ENCODE measurements around the gene MAST4. TPM values are rescaled to one million over a fixed set of nuclear protein-coding genes. Genes with fewer than 3 reads are reported as not detected.
A peak's percentile ranks its signal among the peaks of the same experiment; 100 is the strongest.

Gene MAST4
- total and polyA plus RNA-seq, 4 donors = 3.7 to 9.5 (median 6.5) TPM

DNA sequence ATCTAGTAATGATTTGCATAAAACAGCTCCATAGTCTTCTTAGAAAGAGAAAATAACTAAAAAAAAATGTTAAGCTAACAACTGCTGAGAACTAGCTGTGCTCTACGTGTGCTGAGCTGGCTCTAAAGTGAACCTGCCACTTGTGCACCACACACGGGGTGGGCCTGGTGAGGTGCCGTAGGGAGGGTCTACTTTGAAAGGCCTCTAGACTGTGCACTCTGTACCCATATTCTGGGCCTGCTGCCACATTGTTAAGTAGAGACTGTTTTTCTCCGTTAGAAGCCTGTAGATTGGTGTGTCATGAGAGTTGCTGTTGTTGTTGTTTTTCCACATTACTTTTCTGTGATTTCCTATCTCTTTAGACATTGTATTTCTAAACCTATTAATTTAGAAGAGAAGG, 506.5 kb downstream of the MAST4 start:
- Histone ChIP-seq H3K9me3 (ENCODE audit: control insufficient read depth in 4 of 4, low read length in 3 of 4) (no peaks in the 10 kb centered on the region), H3K4me3 (ENCODE audit: low read depth in 1 of 3, low read length in 3 of 3) (no peak overlapping the region), H3K27ac (ENCODE audit: low read depth in 1 of 2, low read length in 2 of 2) (no peak overlapping the region), H3K4me1 (ENCODE audit: control insufficient read depth in 4 of 4, insufficient read depth in 4 of 4, low read length in 3 of 4) (peaks cover 0 to 11% (median 7%) of the 10 kb centered on the region in 4 donors), H3K9ac (ENCODE audit: low read depth in 1 of 2, low read length in 2 of 2) (no peak overlapping the region), H3K27me3 (ENCODE audit: control insufficient read depth in 4 of 4, insufficient read depth in 4 of 4, low read length in 3 of 4) (no peaks in the 10 kb centered on the region), H3K36me3 (ENCODE audit: control insufficient read depth in 4 of 4, insufficient read depth in 3 of 4, low read depth in 1 of 4, low read length in 3 of 4) (peaks cover 0 to 28% (median 3%) of the 10 kb centered on the region in 4 donors)
- TF ChIP-seq FOXA1 (IDR thresholded peaks at IDR 0.05) = no peak
- TF ChIP-seq HNF4A (conservative IDR thresholded peaks at IDR 0.05) = peak; percentile 46 to 74
- 49% methylated on average over 4 of the region's 4 CpGs for WGBS
- DNase-seq (ENCODE audit: low spot score) = no peak

DNA sequence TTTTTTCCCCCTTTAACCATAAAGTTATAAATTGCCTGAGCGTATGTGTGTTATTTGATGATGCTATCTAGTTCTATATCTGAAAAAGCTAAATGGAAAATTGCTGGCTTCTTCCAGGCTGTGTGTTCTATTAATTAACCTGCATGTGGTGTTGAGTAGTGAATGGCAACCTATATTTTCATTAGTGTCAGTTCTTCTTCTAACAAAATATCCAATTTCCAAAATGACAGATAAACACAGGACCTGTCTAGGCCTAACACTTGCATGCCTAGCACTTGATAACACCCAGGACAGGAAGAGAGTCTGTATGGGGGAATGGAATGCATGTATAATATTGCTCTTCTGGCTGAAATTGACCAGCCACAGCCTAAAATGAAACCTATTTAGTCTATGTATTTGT, 508.7 kb downstream of the MAST4 start:
- no peak for TF ChIP-seq FOXA1 (IDR thresholded peaks at IDR 0.05)
- TF ChIP-seq HNF4A (conservative IDR thresholded peaks at IDR 0.05) = no peak
- TF ChIP-seq, protein P1, sequence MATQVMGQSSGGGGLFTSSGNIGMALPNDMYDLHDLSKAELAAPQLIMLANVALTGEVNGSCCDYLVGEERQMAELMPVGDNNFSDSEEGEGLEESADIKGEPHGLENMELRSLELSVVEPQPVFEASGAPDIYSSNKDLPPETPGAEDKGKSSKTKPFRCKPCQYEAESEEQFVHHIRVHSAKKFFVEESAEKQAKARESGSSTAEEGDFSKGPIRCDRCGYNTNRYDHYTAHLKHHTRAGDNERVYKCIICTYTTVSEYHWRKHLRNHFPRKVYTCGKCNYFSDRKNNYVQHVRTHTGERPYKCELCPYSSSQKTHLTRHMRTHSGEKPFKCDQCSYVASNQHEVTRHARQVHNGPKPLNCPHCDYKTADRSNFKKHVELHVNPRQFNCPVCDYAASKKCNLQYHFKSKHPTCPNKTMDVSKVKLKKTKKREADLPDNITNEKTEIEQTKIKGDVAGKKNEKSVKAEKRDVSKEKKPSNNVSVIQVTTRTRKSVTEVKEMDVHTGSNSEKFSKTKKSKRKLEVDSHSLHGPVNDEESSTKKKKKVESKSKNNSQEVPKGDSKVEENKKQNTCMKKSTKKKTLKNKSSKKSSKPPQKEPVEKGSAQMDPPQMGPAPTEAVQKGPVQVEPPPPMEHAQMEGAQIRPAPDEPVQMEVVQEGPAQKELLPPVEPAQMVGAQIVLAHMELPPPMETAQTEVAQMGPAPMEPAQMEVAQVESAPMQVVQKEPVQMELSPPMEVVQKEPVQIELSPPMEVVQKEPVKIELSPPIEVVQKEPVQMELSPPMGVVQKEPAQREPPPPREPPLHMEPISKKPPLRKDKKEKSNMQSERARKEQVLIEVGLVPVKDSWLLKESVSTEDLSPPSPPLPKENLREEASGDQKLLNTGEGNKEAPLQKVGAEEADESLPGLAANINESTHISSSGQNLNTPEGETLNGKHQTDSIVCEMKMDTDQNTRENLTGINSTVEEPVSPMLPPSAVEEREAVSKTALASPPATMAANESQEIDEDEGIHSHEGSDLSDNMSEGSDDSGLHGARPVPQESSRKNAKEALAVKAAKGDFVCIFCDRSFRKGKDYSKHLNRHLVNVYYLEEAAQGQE (IDR thresholded peaks at IDR 0.05) = no peak
- TF ChIP-seq, protein P2, sequence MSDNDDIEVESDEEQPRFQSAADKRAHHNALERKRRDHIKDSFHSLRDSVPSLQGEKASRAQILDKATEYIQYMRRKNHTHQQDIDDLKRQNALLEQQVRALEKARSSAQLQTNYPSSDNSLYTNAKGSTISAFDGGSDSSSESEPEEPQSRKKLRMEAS (IDR thresholded peaks at IDR 0.05) = no peak
- TF ChIP-seq, protein P3, sequence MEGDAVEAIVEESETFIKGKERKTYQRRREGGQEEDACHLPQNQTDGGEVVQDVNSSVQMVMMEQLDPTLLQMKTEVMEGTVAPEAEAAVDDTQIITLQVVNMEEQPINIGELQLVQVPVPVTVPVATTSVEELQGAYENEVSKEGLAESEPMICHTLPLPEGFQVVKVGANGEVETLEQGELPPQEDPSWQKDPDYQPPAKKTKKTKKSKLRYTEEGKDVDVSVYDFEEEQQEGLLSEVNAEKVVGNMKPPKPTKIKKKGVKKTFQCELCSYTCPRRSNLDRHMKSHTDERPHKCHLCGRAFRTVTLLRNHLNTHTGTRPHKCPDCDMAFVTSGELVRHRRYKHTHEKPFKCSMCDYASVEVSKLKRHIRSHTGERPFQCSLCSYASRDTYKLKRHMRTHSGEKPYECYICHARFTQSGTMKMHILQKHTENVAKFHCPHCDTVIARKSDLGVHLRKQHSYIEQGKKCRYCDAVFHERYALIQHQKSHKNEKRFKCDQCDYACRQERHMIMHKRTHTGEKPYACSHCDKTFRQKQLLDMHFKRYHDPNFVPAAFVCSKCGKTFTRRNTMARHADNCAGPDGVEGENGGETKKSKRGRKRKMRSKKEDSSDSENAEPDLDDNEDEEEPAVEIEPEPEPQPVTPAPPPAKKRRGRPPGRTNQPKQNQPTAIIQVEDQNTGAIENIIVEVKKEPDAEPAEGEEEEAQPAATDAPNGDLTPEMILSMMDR (IDR thresholded peaks at IDR 0.05; ENCODE audit: low read depth, low read length, missing input control) = no peak
- no peak for TF ChIP-seq GABPA (IDR thresholded peaks at IDR 0.05 in 1 of 2, conservative IDR thresholded peaks at IDR 0.05 in 1 of 2)
- TF ChIP-seq YY1 (IDR thresholded peaks at IDR 0.05) = no peak
- TF ChIP-seq, protein P4, sequence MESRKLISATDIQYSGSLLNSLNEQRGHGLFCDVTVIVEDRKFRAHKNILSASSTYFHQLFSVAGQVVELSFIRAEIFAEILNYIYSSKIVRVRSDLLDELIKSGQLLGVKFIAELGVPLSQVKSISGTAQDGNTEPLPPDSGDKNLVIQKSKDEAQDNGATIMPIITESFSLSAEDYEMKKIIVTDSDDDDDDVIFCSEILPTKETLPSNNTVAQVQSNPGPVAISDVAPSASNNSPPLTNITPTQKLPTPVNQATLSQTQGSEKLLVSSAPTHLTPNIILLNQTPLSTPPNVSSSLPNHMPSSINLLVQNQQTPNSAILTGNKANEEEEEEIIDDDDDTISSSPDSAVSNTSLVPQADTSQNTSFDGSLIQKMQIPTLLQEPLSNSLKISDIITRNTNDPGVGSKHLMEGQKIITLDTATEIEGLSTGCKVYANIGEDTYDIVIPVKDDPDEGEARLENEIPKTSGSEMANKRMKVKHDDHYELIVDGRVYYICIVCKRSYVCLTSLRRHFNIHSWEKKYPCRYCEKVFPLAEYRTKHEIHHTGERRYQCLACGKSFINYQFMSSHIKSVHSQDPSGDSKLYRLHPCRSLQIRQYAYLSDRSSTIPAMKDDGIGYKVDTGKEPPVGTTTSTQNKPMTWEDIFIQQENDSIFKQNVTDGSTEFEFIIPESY (IDR thresholded peaks at IDR 0.05) = no peak
- TF ChIP-seq, protein P5, sequence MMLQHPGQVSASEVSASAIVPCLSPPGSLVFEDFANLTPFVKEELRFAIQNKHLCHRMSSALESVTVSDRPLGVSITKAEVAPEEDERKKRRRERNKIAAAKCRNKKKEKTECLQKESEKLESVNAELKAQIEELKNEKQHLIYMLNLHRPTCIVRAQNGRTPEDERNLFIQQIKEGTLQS (IDR thresholded peaks at IDR 0.05) = no peak
- TF ChIP-seq FOXA2 (IDR thresholded peaks at IDR 0.05) = no peak
- no peak for TF ChIP-seq SP1 (IDR thresholded peaks at IDR 0.05)
- TF ChIP-seq NR2F2 (IDR thresholded peaks at IDR 0.05) = no peak
- no peak for TF ChIP-seq TAF1 (conservative IDR thresholded peaks at IDR 0.05)
- no peak for TF ChIP-seq HNF4G (IDR thresholded peaks at IDR 0.05)
- TF ChIP-seq RXRA (IDR thresholded peaks at IDR 0.05) = no peak
- TF ChIP-seq JUND (IDR thresholded peaks at IDR 0.05) = no peak
- TF ChIP-seq EGR1 (IDR thresholded peaks at IDR 0.05; ENCODE audit: low read depth in 2 of 2) = no peak
- no peak for TF ChIP-seq RAD21 (IDR thresholded peaks at IDR 0.05)
- Histone ChIP-seq H3K36me3 (ENCODE audit: control insufficient read depth in 4 of 4, insufficient read depth in 3 of 4, low read depth in 1 of 4, low read length in 3 of 4) (peaks cover under 1 to 31% (median 3%) of the 10 kb centered on the region in 4 donors), H3K27me3 (ENCODE audit: control insufficient read depth in 4 of 4, insufficient read depth in 4 of 4, low read length in 3 of 4) (no peaks in the 10 kb centered on the region), H3K27ac (ENCODE audit: low read depth in 1 of 2, low read length in 2 of 2) (no peak overlapping the region), H3K9me3 (ENCODE audit: control insufficient read depth in 4 of 4, low read length in 3 of 4) (no peaks in the 10 kb centered on the region), H3K4me1 (ENCODE audit: control insufficient read depth in 4 of 4, insufficient read depth in 4 of 4, low read length in 3 of 4) (peaks cover 0 to 11% (median 6%) of the 10 kb centered on the region in 4 donors), H3K9ac (ENCODE audit: low read depth in 1 of 2, low read length in 2 of 2) (no peak overlapping the region), H3K4me3 (ENCODE audit: low read depth in 1 of 3, low read length in 3 of 3) (no peak overlapping the region)
- 98% methylated on average over 1 of the region's 1 CpG for WGBS
- DNase-seq (ENCODE audit: low spot score) = no peak

All from liver (tissue), 9 donors.